HEK293 (cell line): ENCODE measurements around the gene GRB10.
"Not testable (repeated sequence)": the region's sequence is repeated elsewhere in the genome, so short reads cannot be mapped to it uniquely, and the experiment has no call there.

Experiments
- ZNF629 ChIP-seq: fragments of 450-650 bp; formaldehyde crosslinking; IDR thresholded peaks from 2 replicates; pipeline ENCODE4 v1.5.1; 2017; ENCODE audit warnings: missing biosample characterization, missing genetic modification characterization
- TF ChIP-seq, protein P1 (sequence below): sonication (generic); formaldehyde crosslinking; IDR thresholded peaks from 2 replicates; pipeline ENCODE4 v1.8.1; 2022; ENCODE audit warnings: mild to moderate bottlenecking, moderate library complexity, missing genetic modification reagents
- TF ChIP-seq, protein P2 (sequence below): fragments of 450-650 bp; formaldehyde crosslinking; IDR thresholded peaks from 2 replicates; pipeline ENCODE4 v1.5.1; 2016; ENCODE audit warnings: missing biosample characterization, missing genetic modification characterization

DNA sequence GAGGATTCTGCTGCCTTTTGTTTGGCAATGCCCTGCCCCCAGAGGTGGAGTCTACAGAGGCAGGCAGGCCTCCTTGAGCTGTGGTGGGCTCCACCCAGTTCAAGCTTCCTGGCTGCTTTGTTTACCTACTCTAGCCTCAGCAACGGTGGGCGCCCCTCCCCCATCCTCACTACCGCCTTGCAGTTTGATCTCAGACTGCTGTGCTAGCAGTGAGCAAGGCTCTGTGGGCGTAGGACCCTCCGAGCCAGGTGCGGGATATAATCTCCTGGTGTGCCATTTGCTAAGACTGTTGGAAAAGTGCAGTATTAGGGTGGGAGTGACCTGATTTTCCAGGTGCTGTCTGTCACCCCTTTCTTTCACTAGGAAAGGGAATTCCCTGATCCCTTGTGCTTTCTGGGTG, 206.3 kb downstream of the GRB10 start:
- TF ChIP-seq, protein P1, sequence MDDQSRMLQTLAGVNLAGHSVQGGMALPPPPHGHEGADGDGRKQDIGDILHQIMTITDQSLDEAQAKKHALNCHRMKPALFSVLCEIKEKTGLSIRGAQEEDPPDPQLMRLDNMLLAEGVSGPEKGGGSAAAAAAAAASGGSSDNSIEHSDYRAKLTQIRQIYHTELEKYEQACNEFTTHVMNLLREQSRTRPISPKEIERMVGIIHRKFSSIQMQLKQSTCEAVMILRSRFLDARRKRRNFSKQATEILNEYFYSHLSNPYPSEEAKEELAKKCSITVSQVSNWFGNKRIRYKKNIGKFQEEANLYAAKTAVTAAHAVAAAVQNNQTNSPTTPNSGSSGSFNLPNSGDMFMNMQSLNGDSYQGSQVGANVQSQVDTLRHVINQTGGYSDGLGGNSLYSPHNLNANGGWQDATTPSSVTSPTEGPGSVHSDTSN = not testable (repeated sequence)
- TF ChIP-seq, protein P2, sequence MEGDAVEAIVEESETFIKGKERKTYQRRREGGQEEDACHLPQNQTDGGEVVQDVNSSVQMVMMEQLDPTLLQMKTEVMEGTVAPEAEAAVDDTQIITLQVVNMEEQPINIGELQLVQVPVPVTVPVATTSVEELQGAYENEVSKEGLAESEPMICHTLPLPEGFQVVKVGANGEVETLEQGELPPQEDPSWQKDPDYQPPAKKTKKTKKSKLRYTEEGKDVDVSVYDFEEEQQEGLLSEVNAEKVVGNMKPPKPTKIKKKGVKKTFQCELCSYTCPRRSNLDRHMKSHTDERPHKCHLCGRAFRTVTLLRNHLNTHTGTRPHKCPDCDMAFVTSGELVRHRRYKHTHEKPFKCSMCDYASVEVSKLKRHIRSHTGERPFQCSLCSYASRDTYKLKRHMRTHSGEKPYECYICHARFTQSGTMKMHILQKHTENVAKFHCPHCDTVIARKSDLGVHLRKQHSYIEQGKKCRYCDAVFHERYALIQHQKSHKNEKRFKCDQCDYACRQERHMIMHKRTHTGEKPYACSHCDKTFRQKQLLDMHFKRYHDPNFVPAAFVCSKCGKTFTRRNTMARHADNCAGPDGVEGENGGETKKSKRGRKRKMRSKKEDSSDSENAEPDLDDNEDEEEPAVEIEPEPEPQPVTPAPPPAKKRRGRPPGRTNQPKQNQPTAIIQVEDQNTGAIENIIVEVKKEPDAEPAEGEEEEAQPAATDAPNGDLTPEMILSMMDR (tag by site-specific recombination) = not testable (repeated sequence)
- TF ChIP-seq ZNF629 (tag by site-specific recombination) = not testable (repeated sequence)
